ENCODE data around the gene RORC. TPM values are rescaled to one million over a fixed set of nuclear protein-coding genes. Genes with fewer than 3 reads are reported as not detected.
"Not testable (repeated sequence)": the region's sequence is repeated elsewhere in the genome, so short reads cannot be mapped to it uniquely, and the experiment has no call there.

RORC gene
- total RNA-seq, 1 donor from 2014 or later, result 0.17 TPM

- Histone ChIP-seq H3K4me3 (ENCODE audit: low read depth, low read length) (peak within 1 kb of the TSS; percentile 84), H3K27me3 (ENCODE audit: control insufficient read depth, insufficient read depth, low read length) (no peaks in the 10 kb centered on the region), H3K36me3 (ENCODE audit: control insufficient read depth, insufficient read depth, low read length) (no peaks in the 10 kb centered on the region)
- TF ChIP-seq, protein P1, sequence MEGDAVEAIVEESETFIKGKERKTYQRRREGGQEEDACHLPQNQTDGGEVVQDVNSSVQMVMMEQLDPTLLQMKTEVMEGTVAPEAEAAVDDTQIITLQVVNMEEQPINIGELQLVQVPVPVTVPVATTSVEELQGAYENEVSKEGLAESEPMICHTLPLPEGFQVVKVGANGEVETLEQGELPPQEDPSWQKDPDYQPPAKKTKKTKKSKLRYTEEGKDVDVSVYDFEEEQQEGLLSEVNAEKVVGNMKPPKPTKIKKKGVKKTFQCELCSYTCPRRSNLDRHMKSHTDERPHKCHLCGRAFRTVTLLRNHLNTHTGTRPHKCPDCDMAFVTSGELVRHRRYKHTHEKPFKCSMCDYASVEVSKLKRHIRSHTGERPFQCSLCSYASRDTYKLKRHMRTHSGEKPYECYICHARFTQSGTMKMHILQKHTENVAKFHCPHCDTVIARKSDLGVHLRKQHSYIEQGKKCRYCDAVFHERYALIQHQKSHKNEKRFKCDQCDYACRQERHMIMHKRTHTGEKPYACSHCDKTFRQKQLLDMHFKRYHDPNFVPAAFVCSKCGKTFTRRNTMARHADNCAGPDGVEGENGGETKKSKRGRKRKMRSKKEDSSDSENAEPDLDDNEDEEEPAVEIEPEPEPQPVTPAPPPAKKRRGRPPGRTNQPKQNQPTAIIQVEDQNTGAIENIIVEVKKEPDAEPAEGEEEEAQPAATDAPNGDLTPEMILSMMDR (IDR thresholded peaks at IDR 0.05; ENCODE audit: insufficient read depth, low read length, poor library complexity, severe bottlenecking), result peak; percentile 20
- peak; percentile 99 for DNase-seq (ENCODE audit: low read depth)
These were observed 41.3 kb downstream of the RORC start, which contains the start of gene TDRKH for GRCh38 chr1:151790071-151790939. TSS of gene TDRKH (minus strand) at chr1:151790500. CDS start at chr1:151783022, 7,478 bp downstream.

DNA sequence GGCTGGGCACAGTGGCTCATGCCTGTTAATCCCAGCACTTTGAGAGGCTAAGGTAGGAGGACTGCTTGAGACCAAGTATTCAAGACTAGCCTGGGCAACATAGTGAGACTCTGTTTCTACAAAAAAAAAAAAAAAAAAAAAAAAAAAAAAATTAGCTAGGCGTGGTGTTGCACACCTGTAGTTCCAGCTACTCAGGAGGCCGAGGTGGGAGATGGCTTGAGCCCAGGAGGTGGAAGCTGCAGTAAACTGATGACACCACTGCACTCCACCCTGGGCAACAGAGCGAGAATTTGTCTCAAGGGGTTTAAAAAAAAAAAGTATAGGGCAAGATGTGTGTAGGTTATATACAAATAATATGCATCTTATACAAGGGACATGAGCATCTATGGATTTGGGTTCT is 43.9 kb downstream of the RORC start:
- TF ChIP-seq, protein P1 (IDR thresholded peaks at IDR 0.05; ENCODE audit: insufficient read depth, low read length, poor library complexity, severe bottlenecking), result no peak
- no peak for DNase-seq (ENCODE audit: low read depth)
- no peaks in the 10 kb centered on the region for H3K36me3 ChIP-seq (ENCODE audit: control insufficient read depth, insufficient read depth, low read length)
- H3K4me3 ChIP-seq (ENCODE audit: low read depth, low read length), result no peak overlapping the region
- no peaks in the 10 kb centered on the region for H3K27me3 ChIP-seq (ENCODE audit: control insufficient read depth, insufficient read depth, low read length)

- DNase-seq (ENCODE audit: low read depth), result no peak
- Histone ChIP-seq H3K27me3 (ENCODE audit: control insufficient read depth, insufficient read depth, low read length) (no peaks in the 10 kb centered on the region), H3K4me3 (ENCODE audit: low read depth, low read length) (no peak overlapping the region), H3K36me3 (ENCODE audit: control insufficient read depth, insufficient read depth, low read length) (no peaks in the 10 kb centered on the region)
- TF ChIP-seq, protein P1 (IDR thresholded peaks at IDR 0.05; ENCODE audit: insufficient read depth, low read length, poor library complexity, severe bottlenecking), result no peak
These were observed 47.8 kb downstream of the RORC start for GRCh38 chr1:151783796-151784195.

DNA sequence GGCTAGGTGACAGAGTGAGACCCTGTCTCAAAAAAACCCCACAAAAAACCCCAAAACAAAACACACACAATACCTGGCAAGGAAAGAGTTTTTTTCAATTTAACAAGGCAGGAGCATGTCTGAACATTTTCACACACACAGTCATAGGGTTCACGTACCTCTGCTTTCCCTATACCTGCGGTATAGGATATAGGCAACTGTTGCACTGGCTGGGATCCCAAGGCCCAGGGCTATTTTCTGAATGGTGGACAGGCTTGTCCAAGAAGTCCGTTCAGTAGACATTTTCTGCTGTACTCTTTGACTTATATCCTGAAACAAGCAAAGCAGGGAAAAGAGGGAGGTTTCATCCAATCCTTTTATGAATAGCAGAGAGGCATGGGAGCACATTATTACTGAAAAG is 48.9 kb downstream of the RORC start:
- Histone ChIP-seq H3K36me3 (ENCODE audit: control insufficient read depth, insufficient read depth, low read length) (no peaks in the 10 kb centered on the region), H3K4me3 (ENCODE audit: low read depth, low read length) (no peak overlapping the region), H3K27me3 (ENCODE audit: control insufficient read depth, insufficient read depth, low read length) (no peaks in the 10 kb centered on the region)
- TF ChIP-seq, protein P1 (IDR thresholded peaks at IDR 0.05; ENCODE audit: insufficient read depth, low read length, poor library complexity, severe bottlenecking), result no peak
- no peak for DNase-seq (ENCODE audit: low read depth)

DNA sequence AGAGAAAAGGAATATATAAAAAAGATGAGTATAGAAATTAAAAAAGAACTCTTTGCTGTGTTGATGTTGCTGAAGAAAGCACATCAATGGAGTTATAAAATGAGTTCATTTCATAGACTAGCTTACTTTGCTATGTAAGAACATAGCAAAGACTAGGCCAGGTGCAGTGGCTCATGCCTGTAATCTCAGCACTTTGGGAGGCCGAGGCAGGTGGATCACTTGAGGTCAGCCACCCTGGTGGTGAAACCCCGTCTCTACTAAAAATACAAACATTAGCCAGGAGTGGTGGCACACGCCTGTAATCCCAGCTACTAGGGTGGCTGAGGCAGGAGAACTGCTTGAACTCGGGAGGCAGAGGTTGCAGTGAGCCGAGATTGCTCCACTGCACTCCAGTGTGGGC is 49.6 kb downstream of the RORC start:
- H3K4me3 ChIP-seq (ENCODE audit: low read depth, low read length); H3K36me3 ChIP-seq (ENCODE audit: control insufficient read depth, insufficient read depth, low read length); DNase-seq (ENCODE audit: low read depth); H3K27me3 ChIP-seq (ENCODE audit: control insufficient read depth, insufficient read depth, low read length): not testable (repeated sequence)

DNA sequence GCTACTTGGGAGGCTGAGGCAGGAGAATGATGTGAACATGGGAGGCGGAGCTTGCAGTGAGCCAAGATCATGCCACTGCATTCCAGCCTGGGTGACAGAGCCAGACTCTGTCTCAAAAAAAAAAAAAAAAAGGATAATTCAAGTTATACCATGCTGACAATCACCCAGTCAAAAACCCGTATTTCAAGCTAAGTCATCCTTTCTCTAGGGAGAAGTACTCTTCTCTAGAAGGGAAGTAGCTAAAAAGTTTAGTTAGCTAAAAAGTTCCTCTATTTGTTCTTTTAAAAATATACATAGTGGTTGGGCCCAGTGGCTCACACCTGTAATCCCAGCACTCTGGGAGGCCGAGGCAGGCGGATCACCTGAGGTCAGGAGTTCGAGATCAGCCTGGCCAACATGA is 50.9 kb downstream of the RORC start:
- DNase-seq (ENCODE audit: low read depth); H3K4me3 ChIP-seq (ENCODE audit: low read depth, low read length); H3K36me3 ChIP-seq (ENCODE audit: control insufficient read depth, insufficient read depth, low read length); H3K27me3 ChIP-seq (ENCODE audit: control insufficient read depth, insufficient read depth, low read length): not testable (repeated sequence)

- H3K36me3 ChIP-seq (ENCODE audit: control insufficient read depth, insufficient read depth, low read length), result no peaks in the 10 kb centered on the region
- TF ChIP-seq, protein P1 (IDR thresholded peaks at IDR 0.05; ENCODE audit: insufficient read depth, low read length, poor library complexity, severe bottlenecking), result no peak
- no peak overlapping the region for H3K4me3 ChIP-seq (ENCODE audit: low read depth, low read length)
- no peak for DNase-seq (ENCODE audit: low read depth)
- H3K27me3 ChIP-seq (ENCODE audit: control insufficient read depth, insufficient read depth, low read length), result no peaks in the 10 kb centered on the region
These were observed 51.8 kb downstream of the RORC start for GRCh38 chr1:151779852-151780251.
